Activated CD4-positive, alpha-beta memory T cell treated with anti-CD3 and anti-CD28 coated beads for 36 hours (primary cell): ENCODE results near the gene P2RY8. TPM values are rescaled to one million over a fixed set of nuclear protein-coding genes. Genes with fewer than 3 reads are reported as not detected.
"Not testable (repeated sequence)": the region's sequence is repeated elsewhere in the genome, so short reads cannot be mapped to it uniquely, and the experiment has no call there.

Experiments used
- CTCF ChIA-PET: fragments of 350-600 bp; sonication (Branson Sonifier 250); formaldehyde crosslinking; loops from one replicate; lab custom pipeline; 2021; ENCODE audit warnings: antibody characterized with exemption, inconsistent platforms; lab: Charles Lee
- POLR2A ChIA-PET: fragments of 350-600 bp; sonication (Branson Sonifier 250); formaldehyde crosslinking; loops from one replicate; lab custom pipeline; 2021; ENCODE audit warnings: antibody characterized with exemption; lab: Charles Lee
- DNase-seq: peaks from one replicate; pipeline ENCODE4 v3.0.0-alpha.2; 2020
- H3K27ac Mint-ChIP-seq: one replicate; pipeline ENCODE4 v1.8.0; 2021; ENCODE audit warnings: mixed read lengths
- H3K27me3 Mint-ChIP-seq: one replicate; pipeline ENCODE4 v1.8.0; 2021; ENCODE audit warnings: mixed read lengths
- H3K36me3 Mint-ChIP-seq: one replicate; pipeline ENCODE4 v1.8.0; 2021; ENCODE audit warnings: mixed read lengths
- H3K4me1 Mint-ChIP-seq: one replicate; pipeline ENCODE4 v1.8.0; 2021; ENCODE audit warnings: low read depth, mixed read lengths
- H3K4me3 Mint-ChIP-seq: one replicate; pipeline ENCODE4 v1.8.0; 2021; ENCODE audit warnings: mild to moderate bottlenecking, mixed read lengths
- H3K9me3 Mint-ChIP-seq: one replicate; pipeline ENCODE4 v1.8.0; 2021; ENCODE audit warnings: mixed read lengths
- intact Hi-C: fragments of 100-400 bp; cut with micrococcal nuclease; formaldehyde crosslinking; loops from one replicate; pipeline ENCODE4 v1.15.1; 2023
- total RNA-seq, 2 experiments: library from RNA; stranded (reverse); gene quantifications; one replicate each; pipeline ENCODE4 v1.2.3, GENCODE V29; 2021

P2RY8 gene
- total RNA-seq, 2 experiments from 2014 or later = 30.2 to 32.7 TPM

DNA sequence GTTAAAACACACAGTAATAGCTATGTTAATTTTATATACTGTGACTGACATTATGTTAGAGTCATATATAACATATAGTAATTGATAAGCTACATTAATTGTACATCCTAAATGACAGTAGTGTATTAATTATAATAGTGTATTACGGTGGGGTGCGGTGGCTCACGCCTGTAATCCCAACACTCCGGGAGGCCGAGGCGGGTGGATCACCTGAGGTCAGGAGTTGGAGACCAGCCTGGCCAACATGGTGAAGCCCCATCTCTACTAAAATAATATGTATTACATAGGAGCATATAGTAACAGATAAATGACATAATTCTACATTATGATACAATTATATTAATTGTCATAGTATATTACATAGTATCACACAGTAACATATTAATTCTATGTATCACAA lies 96.5 kb downstream of the P2RY8 start:
- Mint-ChIP-seq H3K36me3 (peaks cover 60% of the 10 kb centered on the region), H3K9me3 (peaks cover 24% of the 10 kb centered on the region), H3K4me3 (no peak overlapping the region), H3K27ac (no peak overlapping the region), H3K4me1 (peaks cover 3% of the 10 kb centered on the region), H3K27me3 (no peaks in the 10 kb centered on the region)
- DNase-seq = no peak
- ChIA-PET POLR2A (no interaction called here), CTCF (no interaction called here)
- intact Hi-C loops = no loop called here

DNA sequence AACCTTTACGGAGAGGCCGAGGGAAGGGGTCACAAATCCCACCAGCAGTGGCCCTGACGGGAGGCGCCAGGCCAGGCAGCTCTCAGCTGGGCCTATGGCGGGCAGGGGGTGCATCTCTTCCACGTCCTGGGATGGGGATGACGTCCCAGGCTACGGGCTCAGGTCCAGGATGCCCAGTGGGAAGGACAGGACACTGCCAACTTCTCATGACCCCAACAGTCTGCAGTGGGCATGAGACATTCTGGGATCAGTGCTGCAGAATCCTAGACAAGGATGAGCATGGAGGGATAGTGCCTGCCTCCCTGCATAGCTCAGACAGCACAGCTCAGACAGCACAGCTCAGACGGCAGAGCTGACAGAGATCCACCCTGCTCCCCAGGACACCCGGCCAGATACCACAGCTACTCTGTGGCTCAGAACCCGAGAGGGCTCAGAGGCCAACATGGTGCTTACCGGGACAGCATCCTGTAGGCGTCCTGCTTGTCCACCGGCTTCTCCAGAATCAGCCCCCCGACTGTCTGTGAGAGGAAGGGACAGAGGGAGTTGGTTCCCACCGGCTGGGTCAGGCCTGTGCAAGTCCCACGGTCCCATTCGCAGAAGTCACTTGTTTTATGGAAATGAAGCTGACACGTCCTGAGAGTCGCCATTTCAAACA lies 101.6 kb downstream of the P2RY8 start:
- H3K4me1 Mint-ChIP-seq = no peaks in the 10 kb centered on the region
- POLR2A ChIA-PET = no interaction called here
- H3K4me3 Mint-ChIP-seq = no peak overlapping the region
- CTCF ChIA-PET = no interaction called here
- intact Hi-C loops = no loop called here
- no peaks in the 10 kb centered on the region for H3K27me3 Mint-ChIP-seq
- DNase-seq = no peak
- no peak overlapping the region for H3K27ac Mint-ChIP-seq
- H3K9me3 Mint-ChIP-seq = peaks cover 4% of the 10 kb centered on the region
- H3K36me3 Mint-ChIP-seq = peaks cover 42% of the 10 kb centered on the region

GRCh38 chrX:1434871-1435240 lies 102.1 kb downstream of the P2RY8 start:
- peaks cover 41% of the 10 kb centered on the region for H3K36me3 Mint-ChIP-seq
- H3K9me3 Mint-ChIP-seq = peaks cover 4% of the 10 kb centered on the region
- H3K27me3 Mint-ChIP-seq = no peaks in the 10 kb centered on the region
- ChIA-PET POLR2A (no interaction called here), CTCF (no interaction called here)
- no peak overlapping the region for H3K27ac Mint-ChIP-seq
- H3K4me1 Mint-ChIP-seq = no peaks in the 10 kb centered on the region
- H3K4me3 Mint-ChIP-seq = no peak overlapping the region
- DNase-seq = no peak
- intact Hi-C loops = no loop called here

- intact Hi-C loops = no loop called here
- ChIA-PET POLR2A (no interaction called here), CTCF (no interaction called here)
- H3K4me3 Mint-ChIP-seq = no peak overlapping the region
- no peaks in the 10 kb centered on the region for H3K4me1 Mint-ChIP-seq
- DNase-seq = no peak
- no peak overlapping the region for H3K27ac Mint-ChIP-seq
- no peaks in the 10 kb centered on the region for H3K27me3 Mint-ChIP-seq
- peaks cover 4% of the 10 kb centered on the region for H3K9me3 Mint-ChIP-seq
- peaks cover 37% of the 10 kb centered on the region for H3K36me3 Mint-ChIP-seq
These were observed 103.2 kb downstream of the P2RY8 start for GRCh38 chrX:1433646-1434357.

DNA sequence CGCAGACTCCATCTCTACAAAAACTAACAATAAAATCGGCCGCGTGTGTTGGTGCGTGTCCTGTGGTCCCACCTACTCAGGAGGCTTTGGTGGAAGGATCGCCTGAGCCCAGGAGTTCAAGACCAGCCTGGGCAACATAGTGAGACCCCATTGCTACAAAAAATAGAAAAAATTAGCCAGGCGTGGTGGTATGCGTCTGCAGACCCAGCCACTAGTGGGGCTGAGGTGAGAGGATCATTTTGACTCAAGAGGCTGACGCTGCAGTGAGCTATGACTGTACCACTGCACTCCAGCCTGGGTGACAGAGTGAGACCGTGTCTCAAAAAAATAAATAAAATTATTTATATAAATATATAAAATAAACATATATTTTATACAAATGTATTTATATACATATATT lies 106.5 kb downstream of the P2RY8 start:
- Mint-ChIP-seq H3K27ac (no peak overlapping the region), H3K9me3 (no peaks in the 10 kb centered on the region), H3K4me3 (no peak overlapping the region), H3K4me1 (no peaks in the 10 kb centered on the region), H3K27me3 (no peaks in the 10 kb centered on the region), H3K36me3 (peaks cover 25% of the 10 kb centered on the region)
- intact Hi-C loops = no loop called here
- DNase-seq = peak; percentile 42
- ChIA-PET CTCF (no interaction called here), POLR2A (no interaction called here)

- no peak overlapping the region for H3K27ac Mint-ChIP-seq
- intact Hi-C loops = no loop called here
- H3K27me3 Mint-ChIP-seq = no peaks in the 10 kb centered on the region
- H3K4me3 Mint-ChIP-seq = no peak overlapping the region
- peaks cover 12% of the 10 kb centered on the region for H3K9me3 Mint-ChIP-seq
- no peaks in the 10 kb centered on the region for H3K4me1 Mint-ChIP-seq
- ChIA-PET POLR2A (no interaction called here), CTCF (no interaction called here)
- peaks cover 45% of the 10 kb centered on the region for H3K36me3 Mint-ChIP-seq
- no peak for DNase-seq
These were observed 109.2 kb downstream of the P2RY8 start for GRCh38 chrX:1427756-1428155.

DNA sequence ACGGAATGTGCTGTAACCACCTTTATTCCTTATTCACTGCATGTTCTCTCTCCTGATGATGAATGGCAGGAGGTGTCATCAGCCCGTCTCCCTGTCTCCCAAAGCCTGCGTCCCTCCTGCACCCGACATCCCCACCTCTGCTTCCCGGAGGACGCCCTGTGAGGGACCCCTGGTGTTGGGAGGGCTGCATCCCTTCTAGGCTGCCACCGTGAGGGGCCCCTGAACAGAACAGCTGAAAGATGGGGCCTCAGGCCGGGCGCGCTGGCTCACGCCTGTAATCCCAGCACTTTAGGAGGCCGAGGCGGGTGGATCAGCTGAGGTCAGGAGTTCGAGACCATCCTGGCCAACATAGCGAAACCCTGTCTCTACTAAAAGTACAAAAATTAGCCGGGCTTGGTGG lies 110.7 kb downstream of the P2RY8 start:
- intact Hi-C loops, CTCF ChIA-PET, DNase-seq, H3K4me1 Mint-ChIP-seq, H3K27me3 Mint-ChIP-seq, POLR2A ChIA-PET, H3K4me3 Mint-ChIP-seq, H3K27ac Mint-ChIP-seq: not testable (repeated sequence)
- Mint-ChIP-seq H3K9me3 (peaks cover 24% of the 10 kb centered on the region), H3K36me3 (peaks cover 55% of the 10 kb centered on the region)

- Mint-ChIP-seq H3K9me3 (peaks cover 24% of the 10 kb centered on the region), H3K27ac (no peak overlapping the region), H3K4me3 (no peak overlapping the region), H3K36me3 (peaks cover 61% of the 10 kb centered on the region), H3K4me1 (no peaks in the 10 kb centered on the region), H3K27me3 (no peaks in the 10 kb centered on the region)
- DNase-seq = no peak
- ChIA-PET CTCF (no interaction called here), POLR2A (no interaction called here)
- intact Hi-C loops = no loop called here
These were observed 111.6 kb downstream of the P2RY8 start for GRCh38 chrX:1425381-1425780.

- CTCF ChIA-PET = no interaction called here
- peaks cover 24% of the 10 kb centered on the region for H3K9me3 Mint-ChIP-seq
- intact Hi-C loops = no loop called here
- H3K27me3 Mint-ChIP-seq = no peaks in the 10 kb centered on the region
- no peak for DNase-seq
- H3K27ac Mint-ChIP-seq = no peak overlapping the region
- peaks cover 68% of the 10 kb centered on the region for H3K36me3 Mint-ChIP-seq
- POLR2A ChIA-PET = no interaction called here
- H3K4me3 Mint-ChIP-seq = no peak overlapping the region
- no peaks in the 10 kb centered on the region for H3K4me1 Mint-ChIP-seq
These were observed 112.7 kb downstream of the P2RY8 start for GRCh38 chrX:1424147-1424851.

DNA sequence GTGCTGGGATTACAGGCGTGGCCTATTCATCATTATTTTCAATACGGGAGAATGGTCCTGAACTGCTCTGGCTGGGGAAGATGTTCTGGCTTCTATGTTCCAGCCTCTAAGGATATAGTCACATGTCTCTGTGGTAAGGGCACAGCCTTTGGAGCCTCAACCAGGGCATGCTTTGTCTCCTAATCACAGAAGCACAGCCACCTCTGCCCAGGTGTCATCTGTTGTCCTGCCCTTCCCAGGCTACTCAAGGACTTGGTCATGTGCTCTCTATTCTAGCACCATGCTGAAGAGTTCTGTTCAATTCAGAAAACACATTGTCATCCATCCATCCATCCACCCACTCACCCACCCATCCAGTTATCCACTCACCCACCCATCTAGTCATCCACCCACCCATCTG lies 113.8 kb downstream of the P2RY8 start:
- DNase-seq = no peak
- peaks cover 78% of the 10 kb centered on the region for H3K36me3 Mint-ChIP-seq
- ChIA-PET CTCF (no interaction called here), POLR2A (no interaction called here)
- H3K27me3 Mint-ChIP-seq = no peaks in the 10 kb centered on the region
- H3K27ac Mint-ChIP-seq = no peak overlapping the region
- H3K4me3 Mint-ChIP-seq = no peak overlapping the region
- intact Hi-C loops = no loop called here
- H3K9me3 Mint-ChIP-seq = peaks cover 24% of the 10 kb centered on the region
- H3K4me1 Mint-ChIP-seq = no peaks in the 10 kb centered on the region

GRCh38 chrX:1422135-1422465 lies 114.9 kb downstream of the P2RY8 start:
- Mint-ChIP-seq H3K36me3 (peaks cover 74% of the 10 kb centered on the region), H3K27ac (no peak overlapping the region)
- CTCF ChIA-PET = no interaction called here

DNA sequence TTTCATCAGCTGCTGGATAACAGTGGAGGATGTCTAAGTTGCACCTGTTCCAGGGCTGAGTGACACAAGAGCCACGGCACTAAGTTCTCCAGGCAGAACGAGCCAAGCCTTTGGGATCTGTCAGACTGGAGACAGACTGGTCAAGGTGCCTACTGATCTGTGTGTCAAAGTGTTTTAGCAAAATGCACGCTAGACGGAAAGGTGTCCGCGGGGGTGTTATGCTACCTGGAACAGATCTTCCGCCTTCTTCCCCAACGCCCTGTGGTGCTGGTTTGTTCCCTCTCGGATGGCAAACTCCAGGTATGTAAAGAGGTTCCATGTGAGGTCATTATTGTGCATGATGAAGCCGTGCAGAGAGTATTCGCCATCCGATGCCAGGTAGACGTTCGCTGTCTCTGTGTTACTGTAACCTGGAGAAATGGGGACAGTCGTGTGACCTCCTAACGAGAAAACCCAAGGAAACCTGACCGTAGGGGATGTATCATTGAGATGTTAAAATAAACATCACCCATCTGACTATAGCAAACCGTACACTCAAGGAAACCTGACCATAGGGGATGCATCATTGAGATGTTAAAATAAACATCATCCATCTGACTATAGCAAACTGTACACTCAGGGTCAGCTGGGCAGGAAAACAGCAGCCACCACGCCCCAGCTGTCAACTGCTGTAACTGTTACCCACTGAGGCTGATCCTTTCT lies 115.4 kb downstream of the P2RY8 start:
- ChIA-PET POLR2A (no interaction called here), CTCF (no interaction called here)
- peaks cover 71% of the 10 kb centered on the region for H3K36me3 Mint-ChIP-seq
- no peak for DNase-seq
- no peak overlapping the region for H3K4me3 Mint-ChIP-seq
- peaks cover 24% of the 10 kb centered on the region for H3K9me3 Mint-ChIP-seq
- H3K4me1 Mint-ChIP-seq = no peaks in the 10 kb centered on the region
- intact Hi-C loops = no loop called here
- H3K27me3 Mint-ChIP-seq = no peaks in the 10 kb centered on the region
- H3K27ac Mint-ChIP-seq = no peak overlapping the region

More at GRCh38 chrX:1422135-1422465, 114.9 kb downstream of the P2RY8 start:
- Mint-ChIP-seq H3K4me1 (no peaks in the 10 kb centered on the region), H3K27me3 (no peaks in the 10 kb centered on the region), H3K9me3 (peaks cover 24% of the 10 kb centered on the region), H3K4me3 (no peak overlapping the region)
- DNase-seq = no peak
- intact Hi-C loops = no loop called here
- POLR2A ChIA-PET = no interaction called here
